ENCODE measurements around the gene HSPG2. TPM values are rescaled to one million over a fixed set of nuclear protein-coding genes. Genes with fewer than 3 reads are reported as not detected.

HSPG2 gene
- total RNA-seq, 4 donors from 2014 or later, result 311 to 1,021 (median 351) TPM

DNA sequence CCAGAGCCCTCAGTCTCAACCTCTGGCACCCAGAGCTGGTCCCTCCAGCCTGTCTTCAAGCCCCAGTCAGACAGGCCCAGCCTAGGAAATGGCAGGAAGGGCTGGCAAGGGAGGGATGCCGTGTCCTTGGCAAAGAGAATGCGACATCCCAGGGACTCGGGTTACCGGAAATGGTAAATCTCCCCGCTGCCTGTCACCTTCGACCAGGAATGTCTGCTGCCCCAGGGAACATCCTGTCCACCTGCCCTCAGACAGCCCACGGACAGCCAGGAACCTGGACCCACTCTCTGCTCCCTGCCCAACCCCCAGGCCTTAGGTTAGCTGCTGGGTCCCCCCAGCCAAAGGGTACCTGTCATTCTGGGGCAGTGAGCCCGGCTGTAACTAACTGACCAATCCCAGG, 23.9 kb downstream of the HSPG2 start:
- WGBS, 2 donors (ENCODE audit: low coverage in 1 of 2), result 18% methylated on average over 2 of the region's 8 CpGs; no CpG with 5 or more reads in 1 of the 2 donors
- H3K4me1 ChIP-seq, result peaks cover 37 to 100% (median 75%) of the 10 kb centered on the region in 3 donors
- H3K9me3 ChIP-seq, result no peaks in the 10 kb centered on the region
- ATAC-seq, result peak; percentile 26
- H3K4me3 ChIP-seq, result no peak overlapping the region
- H3K36me3 ChIP-seq, result no peaks in the 10 kb centered on the region
- no peak for TF ChIP-seq EP300 (IDR thresholded peaks at IDR 0.05)
- peak; percentile 86 for TF ChIP-seq POLR2AphosphoS5 (IDR thresholded peaks at IDR 0.05)
- TF ChIP-seq POLR2A (IDR thresholded peaks at IDR 0.05), result no peak
- TF ChIP-seq, protein P1, sequence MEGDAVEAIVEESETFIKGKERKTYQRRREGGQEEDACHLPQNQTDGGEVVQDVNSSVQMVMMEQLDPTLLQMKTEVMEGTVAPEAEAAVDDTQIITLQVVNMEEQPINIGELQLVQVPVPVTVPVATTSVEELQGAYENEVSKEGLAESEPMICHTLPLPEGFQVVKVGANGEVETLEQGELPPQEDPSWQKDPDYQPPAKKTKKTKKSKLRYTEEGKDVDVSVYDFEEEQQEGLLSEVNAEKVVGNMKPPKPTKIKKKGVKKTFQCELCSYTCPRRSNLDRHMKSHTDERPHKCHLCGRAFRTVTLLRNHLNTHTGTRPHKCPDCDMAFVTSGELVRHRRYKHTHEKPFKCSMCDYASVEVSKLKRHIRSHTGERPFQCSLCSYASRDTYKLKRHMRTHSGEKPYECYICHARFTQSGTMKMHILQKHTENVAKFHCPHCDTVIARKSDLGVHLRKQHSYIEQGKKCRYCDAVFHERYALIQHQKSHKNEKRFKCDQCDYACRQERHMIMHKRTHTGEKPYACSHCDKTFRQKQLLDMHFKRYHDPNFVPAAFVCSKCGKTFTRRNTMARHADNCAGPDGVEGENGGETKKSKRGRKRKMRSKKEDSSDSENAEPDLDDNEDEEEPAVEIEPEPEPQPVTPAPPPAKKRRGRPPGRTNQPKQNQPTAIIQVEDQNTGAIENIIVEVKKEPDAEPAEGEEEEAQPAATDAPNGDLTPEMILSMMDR (IDR thresholded peaks at IDR 0.05), result no peak
- no peaks in the 10 kb centered on the region for H3K27me3 ChIP-seq
- H3K27ac ChIP-seq, result peak overlapping the region; percentile 96 to 98 (median 98)

DNA sequence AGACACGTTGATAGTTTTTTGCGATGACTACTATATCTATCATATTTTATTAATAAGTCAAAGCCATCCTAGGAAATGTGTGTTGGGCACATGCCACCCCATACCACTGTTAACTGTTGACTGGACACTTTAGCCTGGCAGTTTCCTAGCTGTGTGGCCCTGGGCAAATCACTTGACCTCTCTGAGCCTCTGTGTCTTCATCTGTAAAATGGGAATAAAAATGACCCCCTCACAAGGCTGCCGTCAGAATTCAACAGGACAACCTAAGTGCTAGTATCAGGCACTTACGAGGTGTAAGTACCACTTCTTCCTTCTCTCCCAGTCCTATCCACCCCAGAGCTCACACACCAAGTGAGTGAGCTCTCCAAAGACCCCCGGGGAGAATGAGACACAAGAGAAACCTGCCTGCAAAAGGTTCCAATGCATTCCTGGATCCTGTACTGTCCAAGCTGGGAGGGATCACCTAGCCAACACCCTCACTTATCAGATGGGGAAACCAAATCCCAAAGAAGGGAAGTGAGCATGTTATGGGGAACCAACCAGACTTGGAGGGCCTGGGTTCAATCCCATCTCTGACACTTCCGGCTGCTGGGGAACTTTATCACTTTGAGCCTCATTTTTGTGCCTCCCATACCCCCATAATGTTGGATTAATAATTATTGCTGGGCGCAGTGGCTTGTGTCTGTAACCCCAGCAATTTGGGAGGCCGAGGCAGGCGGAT, 24.9 kb downstream of the HSPG2 start:
- Histone ChIP-seq H3K36me3 (no peaks in the 10 kb centered on the region), H3K27me3 (no peaks in the 10 kb centered on the region), H3K9me3 (no peaks in the 10 kb centered on the region), H3K4me3 (no peak overlapping the region), H3K4me1 (peaks cover 37 to 100% (median 85%) of the 10 kb centered on the region in 3 donors), H3K27ac (peak overlapping the region; percentile 96 to 98 (median 98))
- ATAC-seq, result no peak
- 22 to 52% methylated on average over 3 to 8 of the region's 9 CpGs for WGBS, 2 donors (ENCODE audit: low coverage in 1 of 2)
- TF ChIP-seq POLR2AphosphoS5 (IDR thresholded peaks at IDR 0.05) (no peak), EP300 (IDR thresholded peaks at IDR 0.05) (no peak), POLR2A (IDR thresholded peaks at IDR 0.05) (no peak)
- TF ChIP-seq, protein P1 (IDR thresholded peaks at IDR 0.05), result no peak

DNA sequence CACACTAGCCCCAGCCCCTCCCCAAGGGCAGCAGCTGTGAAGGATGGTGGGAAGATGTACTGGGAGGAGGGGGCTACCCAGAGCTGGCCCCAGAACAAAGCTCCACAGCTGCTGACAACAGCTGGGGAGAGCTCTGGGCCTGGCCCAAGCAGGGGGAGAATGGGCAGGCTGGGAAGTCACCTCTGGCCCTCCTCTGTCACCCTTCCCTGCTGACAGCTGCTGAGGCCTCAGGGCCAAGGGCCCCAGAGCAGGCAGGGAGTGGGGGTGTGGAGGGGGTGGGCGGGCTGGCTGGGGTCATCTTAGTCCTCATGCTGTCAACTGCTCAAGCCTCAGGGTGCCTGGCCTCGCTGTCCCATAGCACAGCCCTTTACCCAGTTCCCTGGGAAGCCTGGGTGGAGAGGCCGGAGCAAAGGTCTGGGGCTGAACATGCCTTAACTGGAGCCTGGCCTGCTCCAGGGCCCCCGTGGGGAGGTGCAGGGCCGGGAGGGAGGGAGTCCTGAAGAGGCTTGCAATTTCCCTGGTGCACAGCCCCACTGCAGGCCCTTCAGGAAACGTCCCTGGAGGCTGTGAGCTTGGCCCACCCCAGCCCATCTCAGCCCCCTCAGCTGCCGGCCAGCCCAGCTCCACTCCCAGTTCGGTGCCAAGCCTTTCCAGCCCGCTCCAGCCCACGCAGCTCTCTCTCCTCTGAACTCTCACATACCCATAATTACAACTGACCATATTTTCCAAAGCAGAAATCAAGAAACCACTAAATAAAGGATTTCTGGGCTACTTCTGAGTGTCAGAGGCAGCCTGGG, 25.7 kb downstream of the HSPG2 start:
- Histone ChIP-seq H3K4me1 (peaks cover 37 to 100% (median 87%) of the 10 kb centered on the region in 3 donors), H3K36me3 (no peaks in the 10 kb centered on the region), H3K27ac (peak overlapping the region; percentile 96 to 98 (median 98)), H3K27me3 (no peaks in the 10 kb centered on the region), H3K4me3 (no peak overlapping the region), H3K9me3 (no peaks in the 10 kb centered on the region)
- ATAC-seq, result no peak
- TF ChIP-seq POLR2AphosphoS5 (IDR thresholded peaks at IDR 0.05) (no peak), EP300 (IDR thresholded peaks at IDR 0.05) (no peak), POLR2A (IDR thresholded peaks at IDR 0.05) (no peak)
- TF ChIP-seq, protein P1 (IDR thresholded peaks at IDR 0.05), result no peak
- WGBS, 2 donors (ENCODE audit: low coverage in 1 of 2), result 12 to 20% methylated on average over 1 to 5 of the region's 10 CpGs

DNA sequence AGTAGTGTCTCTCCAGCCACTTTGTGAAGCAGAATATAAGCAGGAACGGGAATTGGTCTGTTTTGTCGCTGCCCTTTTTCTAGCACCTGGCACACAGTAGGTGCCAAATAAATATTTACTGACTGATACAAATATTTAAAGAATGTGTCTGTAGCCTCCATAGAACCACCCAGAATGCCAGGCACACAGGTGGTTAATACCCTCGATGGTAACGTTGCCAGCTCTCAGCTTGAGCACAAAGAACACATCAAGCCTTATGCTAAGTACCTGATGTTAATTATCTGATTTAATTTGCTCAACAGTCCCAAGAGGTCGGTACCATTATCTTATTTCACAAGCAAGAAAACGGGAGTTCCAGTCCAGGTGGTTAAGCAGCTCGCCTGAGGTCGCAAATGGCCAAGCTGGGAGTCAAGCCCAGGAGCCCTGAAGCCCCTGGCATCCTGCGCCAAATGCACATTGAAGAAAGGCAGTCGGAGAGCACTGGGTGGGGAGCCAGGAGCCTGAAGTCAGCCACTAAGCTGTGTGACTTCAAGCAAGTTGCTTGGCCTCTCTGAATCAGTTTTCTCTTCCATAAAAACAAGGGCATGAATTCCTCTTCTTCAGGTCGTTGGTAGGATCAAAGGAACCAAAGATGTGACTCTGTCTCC, 26.4 kb downstream of the HSPG2 start:
- Histone ChIP-seq H3K27me3 (no peaks in the 10 kb centered on the region), H3K36me3 (no peaks in the 10 kb centered on the region), H3K27ac (peak overlapping the region; percentile 96 to 98 (median 98)), H3K4me3 (no peak overlapping the region), H3K9me3 (no peaks in the 10 kb centered on the region), H3K4me1 (peaks cover 37 to 100% (median 91%) of the 10 kb centered on the region in 3 donors)
- WGBS, 2 donors (ENCODE audit: low coverage in 1 of 2), result 27% methylated on average over 9 of the region's 11 CpGs; no CpG with 5 or more reads in 1 of the 2 donors
- no peak for ATAC-seq
- TF ChIP-seq EP300 (IDR thresholded peaks at IDR 0.05), result no peak
- TF ChIP-seq, protein P1 (IDR thresholded peaks at IDR 0.05), result no peak

Data from gastroesophageal sphincter (tissue), 4 donors.